ENCODE data around the gene HMGCL.
"Not testable (repeated sequence)": the region's sequence is repeated elsewhere in the genome, so short reads cannot be mapped to it uniquely, and the experiment has no call there.

The HMGCL gene

DNA sequence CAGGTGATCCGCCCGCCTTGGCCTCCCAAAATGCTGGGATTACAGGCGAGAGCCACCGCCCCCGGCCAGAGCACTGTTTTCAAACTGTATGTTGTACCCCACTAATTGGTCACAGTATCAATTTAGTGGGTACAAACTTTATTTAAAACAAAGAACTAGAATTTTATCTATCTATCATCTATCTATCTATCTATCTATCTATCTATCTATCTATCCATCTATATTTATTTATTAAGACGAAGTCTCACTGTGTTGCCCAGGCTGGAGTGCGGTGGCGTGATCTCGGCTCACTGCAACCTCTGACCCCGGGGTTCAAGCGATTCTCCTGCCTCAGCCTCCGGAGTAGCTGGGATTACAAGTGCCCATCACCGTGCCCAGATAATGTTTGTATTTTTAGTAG, 1.4 kb upstream of the HMGCL start:
- not testable (repeated sequence) for DNase-seq (ENCODE audit: low spot score)

GRCh38 chr1:23825762-23826522, 713 bp upstream of the HMGCL start:
- no peak for DNase-seq (ENCODE audit: low spot score)

DNA sequence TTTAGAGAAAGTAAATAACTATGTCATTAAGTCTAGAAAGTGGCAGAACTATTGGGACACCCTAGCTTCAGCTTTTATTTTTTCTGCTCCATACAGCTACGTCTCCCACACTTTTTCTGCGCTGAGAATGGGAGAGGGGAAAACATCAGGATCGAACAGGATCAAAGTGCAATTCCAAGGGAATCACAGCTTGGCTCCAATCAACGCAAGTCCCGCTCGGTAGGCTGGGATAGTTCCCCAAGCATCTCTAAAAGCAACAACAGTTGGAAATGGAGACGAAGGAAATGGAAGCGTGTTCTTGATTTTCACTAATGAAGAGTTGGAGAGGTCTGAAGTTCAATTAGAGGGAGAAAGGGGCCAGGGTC, 536 bp downstream of the HMGCL start:
- peak; percentile 26 for DNase-seq (ENCODE audit: low spot score)

GRCh38 chr1:23823767-23824166, 1.5 kb downstream of the HMGCL start:
- no peak for DNase-seq (ENCODE audit: low spot score)

DNA sequence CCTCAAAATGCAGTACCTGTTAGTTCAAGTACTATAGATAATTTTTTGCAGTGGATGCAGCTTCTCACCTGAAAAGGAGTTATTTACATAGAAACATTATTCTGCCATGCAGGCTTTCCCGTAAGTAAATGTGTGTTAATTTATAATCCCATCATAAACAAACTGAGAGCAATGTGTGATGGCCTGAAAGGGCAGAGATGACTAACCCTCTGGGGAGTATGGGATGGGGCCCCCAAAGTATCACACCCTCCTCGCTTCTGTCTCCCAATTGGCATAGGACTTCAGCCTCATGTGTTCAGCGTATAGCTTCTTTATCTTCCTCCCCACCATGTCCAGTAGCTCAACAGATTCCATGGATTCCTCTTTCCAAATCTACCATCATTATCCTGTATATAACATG, 7.6 kb downstream of the HMGCL start:
- DNase-seq (ENCODE audit: low spot score) = no peak

- no peak for DNase-seq (ENCODE audit: low spot score)
Observed at GRCh38 chr1:23816906-23817305, 8.3 kb downstream of the HMGCL start.

DNA sequence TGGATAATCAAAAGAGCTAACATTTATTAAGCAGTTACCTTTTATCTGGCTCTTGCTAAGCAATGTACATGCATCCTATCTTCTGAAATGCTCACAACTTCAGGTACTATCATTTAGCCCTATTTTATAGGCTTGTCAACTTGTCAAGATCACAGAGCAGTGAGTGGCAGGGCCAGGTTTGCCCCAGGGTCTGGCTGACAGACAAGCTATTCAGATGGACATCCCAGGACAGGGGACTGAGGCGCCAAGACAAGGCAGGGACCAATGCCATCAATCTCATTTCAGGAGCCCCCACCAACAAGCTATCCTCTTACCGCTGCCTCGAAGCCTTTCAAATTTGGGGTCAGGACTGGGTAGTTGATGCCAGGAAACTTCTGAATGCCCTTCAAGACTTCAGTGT, 8.9 kb downstream of the HMGCL start:
- no peak for DNase-seq (ENCODE audit: low spot score)

DNA sequence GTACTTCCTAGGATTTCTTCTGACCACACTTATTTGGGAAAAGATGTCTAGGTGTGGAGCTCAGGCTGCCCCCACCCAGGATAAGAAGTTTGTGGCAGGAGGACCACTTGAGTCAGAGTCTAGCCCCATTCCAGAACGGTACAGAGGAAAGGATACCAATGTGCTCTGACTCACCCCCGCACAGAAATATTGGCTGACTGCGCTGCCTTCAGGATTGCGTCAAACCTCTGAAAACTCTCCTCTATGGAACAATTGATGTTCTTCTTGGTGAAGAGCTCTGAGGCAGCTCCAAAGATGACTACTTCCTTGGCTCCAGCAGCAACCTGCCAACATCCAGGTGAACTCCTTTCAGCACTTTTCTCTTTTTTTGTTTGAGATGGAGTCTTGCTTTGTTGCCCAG, 11.2 kb downstream of the HMGCL start:
- no peak for DNase-seq (ENCODE audit: low spot score)

DNA sequence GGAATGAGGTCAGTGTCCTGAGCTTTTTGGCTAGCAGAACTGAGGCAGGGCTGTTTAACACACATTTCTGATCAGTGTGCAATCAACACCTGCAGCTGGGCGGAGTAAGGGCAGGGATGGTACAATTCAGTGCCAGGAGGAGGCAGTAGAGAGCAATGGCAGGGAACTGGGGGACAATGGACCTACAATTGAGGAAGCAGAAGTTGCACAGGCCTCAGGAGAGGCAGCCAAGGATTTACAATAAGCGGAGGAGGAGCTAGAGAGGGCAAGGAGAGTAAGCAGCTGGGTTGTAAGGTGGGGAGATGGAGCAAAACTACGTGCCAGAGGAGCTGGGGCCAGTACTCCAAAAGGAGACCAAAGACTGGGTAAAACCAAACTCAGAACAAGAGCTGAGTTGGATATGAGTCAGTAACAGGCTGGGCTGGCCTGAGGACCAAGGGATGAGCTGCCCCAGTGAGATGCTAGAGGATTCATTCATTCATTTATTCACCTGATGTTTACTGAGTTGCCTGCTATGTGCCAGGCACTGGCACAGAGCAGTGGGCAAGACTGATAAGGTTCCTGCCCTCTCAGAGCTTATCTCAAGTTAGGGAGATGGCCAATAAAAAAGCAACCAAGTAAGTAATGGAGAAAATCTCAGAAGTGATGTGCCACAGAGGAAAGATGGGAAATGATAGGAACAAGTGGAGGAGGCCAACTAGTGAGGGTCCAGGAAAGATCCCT, 14.2 kb downstream of the HMGCL start:
- peak; percentile 56 for DNase-seq (ENCODE audit: low spot score)

- DNase-seq (ENCODE audit: low spot score) = peak; percentile 80
Observed at GRCh38 chr1:23809751-23810171, 15.5 kb downstream of the HMGCL start.

DNA sequence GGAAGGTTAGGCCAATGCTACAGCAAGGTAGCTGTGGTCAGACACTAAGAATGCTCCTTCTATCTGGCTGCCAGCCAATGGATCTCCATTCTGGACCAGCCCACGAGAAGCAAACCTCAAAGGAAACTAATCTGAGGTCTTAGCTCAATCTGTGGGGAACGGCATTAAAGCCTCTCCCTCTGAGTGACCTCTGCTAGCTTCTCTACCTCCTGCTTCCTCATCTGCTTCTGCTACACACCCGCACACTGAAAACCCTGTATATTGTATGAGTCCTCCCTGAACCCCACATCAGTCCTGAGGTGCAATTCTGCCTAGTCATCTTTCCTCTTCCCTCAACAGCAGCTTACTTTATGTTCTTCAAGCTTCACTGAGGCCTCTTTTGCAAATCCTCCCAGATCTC, 17.8 kb downstream of the HMGCL start:
- DNase-seq (ENCODE audit: low spot score) = no peak

DNA sequence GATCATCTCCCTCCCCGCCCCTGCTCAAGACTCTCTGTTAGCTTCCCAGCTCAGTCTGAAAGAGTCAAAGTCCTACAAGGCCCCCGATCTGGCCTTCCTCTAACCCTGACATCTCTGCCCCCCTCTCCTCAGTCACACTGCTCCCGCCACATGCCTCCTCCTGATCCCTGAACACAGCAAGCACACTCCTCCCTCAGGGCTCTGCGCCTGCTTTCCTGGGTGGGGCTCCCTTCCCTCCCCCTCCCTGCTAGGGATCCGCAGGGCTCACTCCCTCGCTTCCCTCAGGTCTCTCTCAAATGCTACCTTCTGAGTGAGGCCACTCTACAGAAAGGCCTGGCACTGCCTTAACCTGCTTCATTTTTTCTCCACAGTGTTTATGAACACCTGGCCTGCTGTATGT, 18.9 kb downstream of the HMGCL start:
- no peak for DNase-seq (ENCODE audit: low spot score)

DNA sequence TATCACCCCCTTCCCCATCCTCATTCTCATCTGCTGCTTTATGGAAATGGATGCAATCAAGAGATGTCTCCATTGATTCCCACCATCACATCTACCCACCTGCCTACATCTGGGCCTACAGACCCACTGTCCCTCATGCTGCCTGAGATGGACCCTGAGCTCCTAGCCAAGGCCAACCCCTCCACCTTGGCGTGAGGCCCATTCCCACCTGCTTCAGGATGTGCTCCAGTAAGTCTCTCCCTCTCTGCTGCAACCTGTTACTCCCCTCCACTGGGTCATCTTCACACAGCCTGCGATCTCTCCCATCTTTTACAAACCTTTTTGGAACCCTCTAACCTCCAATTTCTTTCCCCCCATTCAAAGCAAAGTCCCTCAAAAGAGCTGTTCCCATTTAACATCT, 20.2 kb downstream of the HMGCL start:
- no peak for DNase-seq (ENCODE audit: low spot score)

GRCh38 chr1:23804183-23804835, 20.9 kb downstream of the HMGCL start:
- no peak for DNase-seq (ENCODE audit: low spot score)

GRCh38 chr1:23803674-23804073, 21.6 kb downstream of the HMGCL start:
- no peak for DNase-seq (ENCODE audit: low spot score)

- not testable (repeated sequence) for DNase-seq (ENCODE audit: low spot score)
Observed at GRCh38 chr1:23802809-23803342, 22.4 kb downstream of the HMGCL start.

GRCh38 chr1:23801876-23802275, 23.4 kb downstream of the HMGCL start:
- DNase-seq (ENCODE audit: low spot score) = no peak

DNA sequence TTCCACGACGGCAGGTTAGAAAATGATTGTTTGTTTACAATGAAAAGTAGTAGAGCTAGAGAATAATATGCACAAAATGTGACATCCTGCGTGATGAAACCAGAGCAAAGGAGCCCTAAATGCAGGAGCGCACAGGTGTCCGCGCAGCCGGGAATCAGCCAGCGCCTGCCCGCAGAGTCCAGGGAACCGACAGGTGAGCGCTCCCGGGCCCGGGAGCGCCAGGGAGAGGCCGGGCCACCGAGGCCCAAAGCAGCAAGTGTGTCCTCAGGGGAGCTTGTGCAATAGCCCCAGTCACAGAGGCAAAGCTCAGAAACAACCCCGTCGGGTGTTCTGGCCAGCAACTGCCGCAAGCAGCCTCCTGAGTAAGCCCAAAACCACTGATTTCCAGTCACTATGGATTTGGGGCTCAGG, 23.9 kb downstream of the HMGCL start:
- DNase-seq (ENCODE audit: low spot score) = peak; percentile 43

GRCh38 chr1:23800400-23801337, 24.6 kb downstream of the HMGCL start, which contains the start of gene GALE:
Gene GALE, minus strand, starts transcription at chr1:23800754. Its CDS starts 1,747 bp downstream, at chr1:23799007.
- peak; percentile 98 for DNase-seq (ENCODE audit: low spot score)

- DNase-seq (ENCODE audit: low spot score) = peak; percentile 66
Observed at GRCh38 chr1:23799570-23800399, 25.4 kb downstream of the HMGCL start.

DNA sequence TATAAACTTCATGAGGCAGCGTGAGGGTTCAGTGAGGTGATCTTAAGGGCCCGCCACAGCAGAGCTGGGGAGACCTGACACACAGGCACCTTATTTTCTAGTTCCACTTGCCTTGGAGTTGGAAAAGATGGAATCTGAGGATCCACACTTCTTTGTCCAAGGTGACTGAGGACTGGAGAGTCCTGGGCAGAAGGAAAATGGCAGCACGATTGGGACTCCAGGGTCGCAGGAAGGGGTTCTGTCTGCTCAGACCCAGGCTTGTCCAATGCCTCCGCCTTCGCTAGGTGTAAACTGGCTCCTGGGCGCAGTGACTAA, 26.0 kb downstream of the HMGCL start:
- DNase-seq (ENCODE audit: low spot score) = no peak

All from AG20443 (cell line).